Gastrocnemius medialis (tissue), 4 donors: Measurements from ENCODE around the gene CACNA2D2.

ENCODE experiments used
- POLR2A ChIP-seq, 2 donors: fragments of 450-650 bp; IDR thresholded peaks; one replicate each; pipeline ENCODE4 v1.6.1; 2017; ENCODE audit warnings: antibody characterized with exemption in 2 of 2, mild to moderate bottlenecking in 2 of 2, moderate library complexity in 2 of 2
- TF ChIP-seq, protein P1 (sequence below), 5 experiments: fragments of 450-650 bp in 3 of 5; fragments of 200-600 bp in 2 of 5; sonication (generic) in 2 of 5; IDR thresholded peaks in 4 of 5; conservative IDR thresholded peaks in 1 of 5; 1 replicate in 4 of 5; 2 replicates in 1 of 5; pipeline ENCODE4 v1.5.1; 2016 to 2019; ENCODE audit warnings: antibody characterized with exemption in 5 of 5, mild to moderate bottlenecking in 3 of 5, moderate library complexity in 3 of 5

DNA sequence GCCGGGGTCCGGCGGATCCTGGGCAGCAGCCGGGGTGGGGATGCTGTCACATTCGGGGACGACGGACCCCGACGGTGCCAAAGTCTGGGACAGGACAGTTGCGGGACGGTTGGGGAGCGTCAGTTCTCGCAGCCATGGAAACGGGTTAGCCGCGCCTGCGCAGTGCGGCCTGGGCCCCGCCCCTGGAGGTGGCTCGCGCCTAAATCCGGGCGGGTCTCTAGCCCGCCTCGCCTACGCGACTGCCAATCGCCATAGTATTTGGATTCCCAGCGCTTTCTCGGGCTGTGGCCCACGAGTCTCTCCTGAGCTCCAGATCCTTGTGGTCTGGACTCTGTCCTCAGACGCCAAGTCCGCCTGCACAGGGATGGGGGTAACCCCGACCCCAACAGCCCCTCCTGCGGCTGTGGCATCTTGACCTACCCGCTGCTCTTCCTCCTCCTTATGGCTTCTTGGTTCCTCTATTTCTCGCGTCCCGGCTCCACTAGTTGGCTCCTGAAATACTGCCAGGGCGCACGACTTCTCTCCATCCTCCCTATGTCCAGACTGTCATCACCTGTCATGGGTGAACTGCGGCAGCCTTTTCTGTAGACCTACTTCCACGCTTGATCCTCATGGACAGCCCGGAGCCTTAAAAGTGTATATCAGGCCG, 157.7 kb downstream of the CACNA2D2 start, which contains the start of gene ZMYND10:
- TF ChIP-seq, protein P1, sequence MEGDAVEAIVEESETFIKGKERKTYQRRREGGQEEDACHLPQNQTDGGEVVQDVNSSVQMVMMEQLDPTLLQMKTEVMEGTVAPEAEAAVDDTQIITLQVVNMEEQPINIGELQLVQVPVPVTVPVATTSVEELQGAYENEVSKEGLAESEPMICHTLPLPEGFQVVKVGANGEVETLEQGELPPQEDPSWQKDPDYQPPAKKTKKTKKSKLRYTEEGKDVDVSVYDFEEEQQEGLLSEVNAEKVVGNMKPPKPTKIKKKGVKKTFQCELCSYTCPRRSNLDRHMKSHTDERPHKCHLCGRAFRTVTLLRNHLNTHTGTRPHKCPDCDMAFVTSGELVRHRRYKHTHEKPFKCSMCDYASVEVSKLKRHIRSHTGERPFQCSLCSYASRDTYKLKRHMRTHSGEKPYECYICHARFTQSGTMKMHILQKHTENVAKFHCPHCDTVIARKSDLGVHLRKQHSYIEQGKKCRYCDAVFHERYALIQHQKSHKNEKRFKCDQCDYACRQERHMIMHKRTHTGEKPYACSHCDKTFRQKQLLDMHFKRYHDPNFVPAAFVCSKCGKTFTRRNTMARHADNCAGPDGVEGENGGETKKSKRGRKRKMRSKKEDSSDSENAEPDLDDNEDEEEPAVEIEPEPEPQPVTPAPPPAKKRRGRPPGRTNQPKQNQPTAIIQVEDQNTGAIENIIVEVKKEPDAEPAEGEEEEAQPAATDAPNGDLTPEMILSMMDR (IDR thresholded peaks at IDR 0.05 in 4 of 5, conservative IDR thresholded peaks at IDR 0.05 in 1 of 5), result no peak
- TF ChIP-seq POLR2A (IDR thresholded peaks at IDR 0.05), result no peak
